ENCODE results near the gene TXNDC9. TPM values are rescaled to one million over a fixed set of nuclear protein-coding genes. Genes with fewer than 3 reads are reported as not detected.
"Not testable (repeated sequence)": the region's sequence is repeated elsewhere in the genome, so short reads cannot be mapped to it uniquely, and the experiment has no call there.

The TXNDC9 gene
- total and polyA plus RNA-seq, 12 donors: 13.0 to 26.7 (median 21.6) TPM

DNA sequence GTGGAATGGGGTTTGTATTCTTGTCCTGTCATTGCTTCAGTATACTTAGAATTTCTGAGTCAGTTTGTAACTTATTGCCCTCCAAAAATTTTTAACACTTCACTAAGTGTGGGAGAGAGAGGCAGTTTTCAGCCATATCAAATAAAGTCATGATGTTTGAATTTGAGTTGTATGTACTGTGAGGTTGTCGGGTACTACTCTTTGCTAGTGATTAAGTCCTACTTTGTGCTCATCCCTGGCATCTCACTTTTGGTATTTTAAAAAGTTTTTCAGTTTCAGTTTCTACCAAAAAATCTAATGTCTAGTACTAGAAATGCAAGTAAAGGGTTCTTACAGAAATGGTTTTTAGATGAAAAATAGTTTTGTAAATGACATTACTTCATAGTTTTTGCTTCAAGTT lies 41.7 kb upstream of the TXNDC9 start:
- whole genome bisulfite sequencing, 2 donors: 98 to 100% methylated on average over 1 of the region's 1 CpG
- intact Hi-C loops (cut with DNase I): no loop called here
- Histone ChIP-seq H3K9me3 (peaks cover 0 to 15% (median 0%) of the 10 kb centered on the region in 11 donors), H3K27me3 (no peaks in the 10 kb centered on the region), H3K4me3 (no peak overlapping the region), H3K4me1 (no peaks in the 10 kb centered on the region), H3K36me3 (peaks cover 0 to 100% (median 46%) of the 10 kb centered on the region in 9 donors), H3K27ac (no peak overlapping the region)
- no peak for ATAC-seq
- TF ChIP-seq, protein P1, sequence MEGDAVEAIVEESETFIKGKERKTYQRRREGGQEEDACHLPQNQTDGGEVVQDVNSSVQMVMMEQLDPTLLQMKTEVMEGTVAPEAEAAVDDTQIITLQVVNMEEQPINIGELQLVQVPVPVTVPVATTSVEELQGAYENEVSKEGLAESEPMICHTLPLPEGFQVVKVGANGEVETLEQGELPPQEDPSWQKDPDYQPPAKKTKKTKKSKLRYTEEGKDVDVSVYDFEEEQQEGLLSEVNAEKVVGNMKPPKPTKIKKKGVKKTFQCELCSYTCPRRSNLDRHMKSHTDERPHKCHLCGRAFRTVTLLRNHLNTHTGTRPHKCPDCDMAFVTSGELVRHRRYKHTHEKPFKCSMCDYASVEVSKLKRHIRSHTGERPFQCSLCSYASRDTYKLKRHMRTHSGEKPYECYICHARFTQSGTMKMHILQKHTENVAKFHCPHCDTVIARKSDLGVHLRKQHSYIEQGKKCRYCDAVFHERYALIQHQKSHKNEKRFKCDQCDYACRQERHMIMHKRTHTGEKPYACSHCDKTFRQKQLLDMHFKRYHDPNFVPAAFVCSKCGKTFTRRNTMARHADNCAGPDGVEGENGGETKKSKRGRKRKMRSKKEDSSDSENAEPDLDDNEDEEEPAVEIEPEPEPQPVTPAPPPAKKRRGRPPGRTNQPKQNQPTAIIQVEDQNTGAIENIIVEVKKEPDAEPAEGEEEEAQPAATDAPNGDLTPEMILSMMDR (IDR thresholded peaks at IDR 0.05): no peak
- no peak for DNase-seq

- H3K9me3 ChIP-seq: peaks cover 0 to 15% (median 0%) of the 10 kb centered on the region in 11 donors
- H3K4me1 ChIP-seq: no peaks in the 10 kb centered on the region
- no peak for ATAC-seq
- intact Hi-C loops (cut with DNase I): no loop called here
- no peak overlapping the region for H3K27ac ChIP-seq
- H3K36me3 ChIP-seq: peaks cover 0 to 100% (median 57%) of the 10 kb centered on the region in 9 donors
- 95 to 96% methylated on average over 7 of the region's 7 CpGs for WGBS, 2 donors
- no peak for DNase-seq
- H3K27me3 ChIP-seq: no peaks in the 10 kb centered on the region
- TF ChIP-seq, protein P1 (IDR thresholded peaks at IDR 0.05): no peak
- H3K4me3 ChIP-seq: no peak overlapping the region
Observed at GRCh38 chr2:99376254-99376864, 40.2 kb upstream of the TXNDC9 start.

DNA sequence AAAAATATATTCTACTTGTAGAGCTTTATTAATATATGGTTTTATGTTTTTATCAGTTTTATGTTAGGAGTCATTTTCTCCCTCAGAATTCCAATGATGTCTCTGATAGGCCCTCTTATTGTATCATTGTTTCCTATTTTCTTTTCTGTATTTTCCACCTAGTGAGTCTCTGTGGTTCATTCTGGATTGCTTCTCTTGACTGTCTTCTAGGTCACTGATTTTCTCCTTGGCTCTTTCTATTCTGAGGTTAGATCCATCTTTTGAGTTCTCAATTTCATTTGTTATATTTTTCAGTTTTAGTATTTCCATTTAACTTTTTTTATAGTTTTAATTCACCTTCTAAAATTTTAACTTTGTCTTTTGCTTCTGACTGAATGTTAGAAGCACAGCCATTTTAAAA lies 38.6 kb upstream of the TXNDC9 start:
- DNase-seq (no peak), ATAC-seq (no peak)
- Histone ChIP-seq H3K27me3 (no peaks in the 10 kb centered on the region), H3K27ac (no peak overlapping the region), H3K36me3 (peaks cover 0 to 100% (median 59%) of the 10 kb centered on the region in 9 donors), H3K4me3 (no peak overlapping the region), H3K4me1 (no peaks in the 10 kb centered on the region), H3K9me3 (peaks cover 0 to 15% (median 0%) of the 10 kb centered on the region in 11 donors)
- TF ChIP-seq, protein P1 (IDR thresholded peaks at IDR 0.05): no peak
- intact Hi-C loops (cut with DNase I): no loop called here

GRCh38 chr2:99373144-99373543 lies 37.0 kb upstream of the TXNDC9 start:
- ATAC-seq: no peak
- WGBS, 2 donors: 98 to 100% methylated on average over 4 of the region's 4 CpGs
- TF ChIP-seq, protein P1 (IDR thresholded peaks at IDR 0.05): no peak

DNA sequence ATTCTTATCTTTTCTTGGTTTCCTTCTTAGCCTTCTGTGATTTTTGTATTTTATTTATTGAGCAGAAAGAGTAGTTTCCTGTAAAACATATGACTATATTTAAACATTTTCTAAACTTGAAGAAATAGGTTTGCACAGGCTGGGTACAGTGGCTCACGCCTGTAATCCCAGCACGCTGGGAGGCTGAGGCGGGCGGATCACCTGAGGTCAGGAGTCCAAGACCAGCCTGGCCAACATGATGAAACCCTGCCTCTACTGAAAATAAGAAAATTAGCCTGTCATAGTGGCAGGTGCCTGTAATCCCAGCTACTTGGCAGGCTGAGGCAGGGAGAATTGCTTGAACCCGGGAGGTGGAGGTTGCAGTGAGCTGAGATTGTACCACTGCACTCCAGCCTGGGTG lies 32.7 kb upstream of the TXNDC9 start:
- H3K27ac ChIP-seq; DNase-seq; H3K4me1 ChIP-seq; H3K9me3 ChIP-seq; H3K27me3 ChIP-seq; H3K4me3 ChIP-seq; intact Hi-C loops (cut with DNase I); ATAC-seq: not testable (repeated sequence)
- WGBS, 2 donors: 98 to 99% methylated on average over 5 of the region's 5 CpGs
- H3K36me3 ChIP-seq: peaks cover 0 to 100% (median 83%) of the 10 kb centered on the region in 9 donors

More at GRCh38 chr2:99373144-99373543, 37.0 kb upstream of the TXNDC9 start:
- Histone ChIP-seq H3K4me1 (no peaks in the 10 kb centered on the region), H3K9me3 (peaks cover 0 to 15% (median 0%) of the 10 kb centered on the region in 11 donors), H3K4me3 (no peak overlapping the region), H3K27me3 (no peaks in the 10 kb centered on the region), H3K27ac (no peak overlapping the region), H3K36me3 (peaks cover 0 to 100% (median 64%) of the 10 kb centered on the region in 9 donors)
- DNase-seq: no peak
- intact Hi-C loops (cut with DNase I): no loop called here
